22Rv1 (cell line): ENCODE measurements around the gene TNK1.

Experiments used
- ZFX ChIP-seq: fragments of 450-650 bp; IDR thresholded peaks from 2 replicates; pipeline ENCODE4 v1.6.1; 2017; ENCODE audit warnings: antibody characterized with exemption, borderline replicate concordance
- TF ChIP-seq, protein P1 (sequence below): fragments of 450-650 bp; IDR thresholded peaks from 2 replicates; pipeline ENCODE4 v1.5.1; 2017; ENCODE audit warnings: mild to moderate bottlenecking

DNA sequence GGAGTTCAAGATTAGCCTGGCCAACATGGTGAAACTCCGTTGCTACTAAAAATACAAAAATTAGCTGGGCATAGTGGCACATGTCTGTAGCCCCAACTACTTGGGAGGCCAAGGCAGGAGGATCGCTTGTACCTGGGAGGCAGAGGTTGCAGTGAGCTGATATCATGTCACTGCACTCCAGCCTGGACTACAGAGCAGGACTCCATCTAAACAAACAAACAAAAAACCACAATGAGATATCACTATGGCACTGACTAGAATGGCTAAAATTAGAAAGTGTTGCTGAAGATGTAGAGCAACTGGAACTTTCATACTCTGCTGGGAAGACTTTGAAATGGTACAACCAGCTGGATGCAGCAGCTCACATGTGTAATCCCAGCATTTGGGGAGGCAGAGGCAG is 6.5 kb upstream of the TNK1 start:
- TF ChIP-seq, protein P1, sequence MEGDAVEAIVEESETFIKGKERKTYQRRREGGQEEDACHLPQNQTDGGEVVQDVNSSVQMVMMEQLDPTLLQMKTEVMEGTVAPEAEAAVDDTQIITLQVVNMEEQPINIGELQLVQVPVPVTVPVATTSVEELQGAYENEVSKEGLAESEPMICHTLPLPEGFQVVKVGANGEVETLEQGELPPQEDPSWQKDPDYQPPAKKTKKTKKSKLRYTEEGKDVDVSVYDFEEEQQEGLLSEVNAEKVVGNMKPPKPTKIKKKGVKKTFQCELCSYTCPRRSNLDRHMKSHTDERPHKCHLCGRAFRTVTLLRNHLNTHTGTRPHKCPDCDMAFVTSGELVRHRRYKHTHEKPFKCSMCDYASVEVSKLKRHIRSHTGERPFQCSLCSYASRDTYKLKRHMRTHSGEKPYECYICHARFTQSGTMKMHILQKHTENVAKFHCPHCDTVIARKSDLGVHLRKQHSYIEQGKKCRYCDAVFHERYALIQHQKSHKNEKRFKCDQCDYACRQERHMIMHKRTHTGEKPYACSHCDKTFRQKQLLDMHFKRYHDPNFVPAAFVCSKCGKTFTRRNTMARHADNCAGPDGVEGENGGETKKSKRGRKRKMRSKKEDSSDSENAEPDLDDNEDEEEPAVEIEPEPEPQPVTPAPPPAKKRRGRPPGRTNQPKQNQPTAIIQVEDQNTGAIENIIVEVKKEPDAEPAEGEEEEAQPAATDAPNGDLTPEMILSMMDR, result no peak
- no peak for TF ChIP-seq ZFX
